Tibial nerve (tissue), 4 donors: ENCODE results near the gene KPNA1.

ENCODE experiments used
- EP300 ChIP-seq, 2 donors: sonication (generic); formaldehyde crosslinking; IDR thresholded peaks; one replicate each; pipeline ENCODE4 v1.6.1; 2017; ENCODE audit warnings: antibody characterized with exemption in 2 of 2, mild to moderate bottlenecking in 1 of 2
- POLR2A ChIP-seq, 2 donors: fragments of 450-650 bp; IDR thresholded peaks; one replicate each; pipeline ENCODE4 v1.6.1; 2017; ENCODE audit warnings: antibody characterized with exemption in 2 of 2, mild to moderate bottlenecking in 2 of 2, moderate library complexity in 2 of 2
- TF ChIP-seq, protein P1 (sequence below), 5 experiments: fragments of 200-600 bp in 3 of 5; fragments of 450-650 bp in 2 of 5; sonication (generic) in 3 of 5; IDR thresholded peaks; one replicate each; pipeline ENCODE4 v1.5.1; 2016 to 2019; ENCODE audit warnings: antibody characterized with exemption in 5 of 5, mild to moderate bottlenecking in 3 of 5, moderate library complexity in 2 of 5

DNA sequence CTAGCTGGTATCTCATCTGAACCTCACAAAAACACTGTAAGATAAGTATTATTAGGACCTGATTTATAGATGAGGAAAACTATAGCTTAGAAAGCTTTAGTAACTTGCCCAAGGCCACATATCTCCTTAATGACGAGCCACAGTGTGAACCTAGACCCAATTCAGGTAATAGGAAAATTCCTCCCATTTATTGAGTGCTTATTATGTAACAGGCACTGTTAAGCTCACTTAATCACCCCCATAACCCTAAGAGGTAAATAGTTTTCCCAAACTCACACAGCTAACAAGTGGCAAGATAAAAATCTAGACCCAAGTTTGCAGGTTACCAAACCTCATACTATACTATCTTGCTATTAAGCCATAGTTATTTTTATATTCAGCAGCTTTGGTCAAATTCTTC is 106.8 kb downstream of the KPNA1 start:
- TF ChIP-seq POLR2A (IDR thresholded peaks at IDR 0.05) (no peak), EP300 (IDR thresholded peaks at IDR 0.05) (no peak)
- TF ChIP-seq, protein P1, sequence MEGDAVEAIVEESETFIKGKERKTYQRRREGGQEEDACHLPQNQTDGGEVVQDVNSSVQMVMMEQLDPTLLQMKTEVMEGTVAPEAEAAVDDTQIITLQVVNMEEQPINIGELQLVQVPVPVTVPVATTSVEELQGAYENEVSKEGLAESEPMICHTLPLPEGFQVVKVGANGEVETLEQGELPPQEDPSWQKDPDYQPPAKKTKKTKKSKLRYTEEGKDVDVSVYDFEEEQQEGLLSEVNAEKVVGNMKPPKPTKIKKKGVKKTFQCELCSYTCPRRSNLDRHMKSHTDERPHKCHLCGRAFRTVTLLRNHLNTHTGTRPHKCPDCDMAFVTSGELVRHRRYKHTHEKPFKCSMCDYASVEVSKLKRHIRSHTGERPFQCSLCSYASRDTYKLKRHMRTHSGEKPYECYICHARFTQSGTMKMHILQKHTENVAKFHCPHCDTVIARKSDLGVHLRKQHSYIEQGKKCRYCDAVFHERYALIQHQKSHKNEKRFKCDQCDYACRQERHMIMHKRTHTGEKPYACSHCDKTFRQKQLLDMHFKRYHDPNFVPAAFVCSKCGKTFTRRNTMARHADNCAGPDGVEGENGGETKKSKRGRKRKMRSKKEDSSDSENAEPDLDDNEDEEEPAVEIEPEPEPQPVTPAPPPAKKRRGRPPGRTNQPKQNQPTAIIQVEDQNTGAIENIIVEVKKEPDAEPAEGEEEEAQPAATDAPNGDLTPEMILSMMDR (IDR thresholded peaks at IDR 0.05), result no peak
